ENCODE data around the gene RUNDC3A.

DNA sequence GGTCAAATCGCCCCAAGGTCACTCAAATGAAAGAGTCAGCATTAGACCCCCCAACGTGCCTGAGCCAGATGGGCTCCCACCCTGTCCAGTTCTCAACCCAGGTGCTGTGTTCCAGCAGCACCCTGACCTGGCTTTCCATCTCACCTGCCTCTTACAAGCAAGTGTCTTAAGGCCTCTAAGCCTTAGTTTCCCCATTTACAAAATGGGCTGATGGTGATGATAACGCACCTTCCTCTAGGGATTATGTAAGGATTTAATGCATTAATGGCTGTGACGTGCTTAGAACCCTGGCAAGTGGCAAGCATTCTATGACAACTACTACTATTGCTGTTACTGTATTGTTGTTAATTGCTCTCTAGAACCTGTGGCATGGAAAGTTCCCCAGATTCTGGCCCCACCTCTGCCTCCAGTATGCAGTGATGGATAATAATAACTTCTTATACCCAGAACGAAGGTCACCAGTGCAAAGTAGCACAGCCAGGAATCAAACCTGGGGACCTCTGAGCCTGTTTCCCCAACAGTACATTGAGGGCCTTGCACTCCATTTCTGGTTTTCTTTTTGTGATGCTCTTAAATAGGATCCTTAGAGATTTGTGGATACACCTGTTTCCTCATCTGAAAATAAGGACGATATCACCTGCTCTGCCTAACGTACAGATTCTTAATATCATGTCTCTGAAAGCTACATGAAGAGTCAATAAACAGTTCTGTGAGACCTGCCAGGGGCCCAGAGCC is 19.5 kb downstream of the RUNDC3A start:
- TF ChIP-seq, protein P1, sequence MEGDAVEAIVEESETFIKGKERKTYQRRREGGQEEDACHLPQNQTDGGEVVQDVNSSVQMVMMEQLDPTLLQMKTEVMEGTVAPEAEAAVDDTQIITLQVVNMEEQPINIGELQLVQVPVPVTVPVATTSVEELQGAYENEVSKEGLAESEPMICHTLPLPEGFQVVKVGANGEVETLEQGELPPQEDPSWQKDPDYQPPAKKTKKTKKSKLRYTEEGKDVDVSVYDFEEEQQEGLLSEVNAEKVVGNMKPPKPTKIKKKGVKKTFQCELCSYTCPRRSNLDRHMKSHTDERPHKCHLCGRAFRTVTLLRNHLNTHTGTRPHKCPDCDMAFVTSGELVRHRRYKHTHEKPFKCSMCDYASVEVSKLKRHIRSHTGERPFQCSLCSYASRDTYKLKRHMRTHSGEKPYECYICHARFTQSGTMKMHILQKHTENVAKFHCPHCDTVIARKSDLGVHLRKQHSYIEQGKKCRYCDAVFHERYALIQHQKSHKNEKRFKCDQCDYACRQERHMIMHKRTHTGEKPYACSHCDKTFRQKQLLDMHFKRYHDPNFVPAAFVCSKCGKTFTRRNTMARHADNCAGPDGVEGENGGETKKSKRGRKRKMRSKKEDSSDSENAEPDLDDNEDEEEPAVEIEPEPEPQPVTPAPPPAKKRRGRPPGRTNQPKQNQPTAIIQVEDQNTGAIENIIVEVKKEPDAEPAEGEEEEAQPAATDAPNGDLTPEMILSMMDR (IDR thresholded peaks at IDR 0.05) = no peak
- no peak for TF ChIP-seq POLR2A (IDR thresholded peaks at IDR 0.05)

All from gastroesophageal sphincter (tissue), 3 donors.